Panc1 (cell line): ENCODE measurements around the gene SLC35F2.

Experiments
- CTCF ChIP-seq: fragments of 450-650 bp; IDR thresholded peaks from 2 replicates; pipeline ENCODE4 v1.5.1; 2017; ENCODE audit warnings: mild to moderate bottlenecking
- POLR2AphosphoS5 ChIP-seq: IDR thresholded peaks from 2 replicates; pipeline ENCODE4 v1.6.1; 2012; ENCODE audit warnings: mild to moderate bottlenecking, low read depth, low read length, moderate library complexity

DNA sequence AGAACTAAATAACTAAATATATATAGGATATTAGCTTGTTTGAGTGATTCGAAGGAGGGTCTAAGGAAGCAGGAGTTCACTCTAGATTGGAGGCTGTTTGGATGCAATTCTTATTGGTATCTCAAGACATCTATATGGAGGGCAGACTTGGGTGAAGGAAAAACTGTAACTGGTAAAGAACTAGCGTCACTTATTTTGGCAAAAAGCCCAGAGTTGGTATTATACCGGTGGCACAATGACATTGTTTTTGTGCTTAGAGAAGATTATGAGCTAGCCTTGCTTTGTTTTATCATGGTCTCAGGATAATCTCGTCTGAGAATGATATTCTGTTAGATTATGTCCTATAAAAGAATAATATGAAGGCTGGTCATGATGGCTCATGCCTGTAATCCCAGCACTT, 6.0 kb upstream of the SLC35F2 start:
- TF ChIP-seq CTCF: no peak
- no peak for TF ChIP-seq POLR2AphosphoS5
